Liver (tissue), 9 donors: ENCODE measurements around the gene AFP. TPM values are rescaled to one million over a fixed set of nuclear protein-coding genes. Genes with fewer than 3 reads are reported as not detected.

ENCODE experiments used
- DNase-seq: peaks from one replicate; pipeline ENCODE4 v3.0.0-alpha.2; 2017; ENCODE audit warnings: low spot score
- H3K27ac ChIP-seq, 2 donors: one replicate each; pipeline ENCODE4 v1.7.0; 2013; ENCODE audit warnings: inconsistent platforms in 2 of 2, low read length in 2 of 2, control low read depth in 1 of 2, low read depth in 1 of 2, mild to moderate bottlenecking in 1 of 2
- H3K27me3 ChIP-seq, 4 donors: one replicate each; pipeline versions ENCODE4 v1.6.1 to v1.7.0; 2013; ENCODE audit warnings: low read length in 3 of 4, inconsistent platforms in 1 of 4, mild to moderate bottlenecking in 1 of 4, moderate library complexity in 1 of 4; ENCODE audit not compliant: control insufficient read depth in 4 of 4, insufficient read depth in 4 of 4
- H3K36me3 ChIP-seq, 4 donors: one replicate each; pipeline versions ENCODE4 v1.6.1 to v1.7.0; 2013; ENCODE audit warnings: low read length in 3 of 4, mild to moderate bottlenecking in 3 of 4, low read depth in 1 of 4, moderate library complexity in 1 of 4; ENCODE audit not compliant: control insufficient read depth in 4 of 4, insufficient read depth in 3 of 4
- H3K4me1 ChIP-seq, 4 donors: one replicate each; pipeline versions ENCODE4 v1.6.1 to v1.7.0; 2013; ENCODE audit warnings: low read length in 3 of 4, mild to moderate bottlenecking in 3 of 4, moderate library complexity in 1 of 4; ENCODE audit not compliant: control insufficient read depth in 4 of 4, insufficient read depth in 4 of 4
- H3K4me3 ChIP-seq, 3 donors: one replicate each; pipeline versions ENCODE4 v1.6.1 to v1.7.0; 2013; ENCODE audit warnings: low read length in 3 of 3, control low read depth in 1 of 3, low read depth in 1 of 3, mild to moderate bottlenecking in 1 of 3
- H3K9ac ChIP-seq, 2 donors: one replicate each; pipeline ENCODE4 v1.7.0; 2013; ENCODE audit warnings: low read length in 2 of 2, mild to moderate bottlenecking in 2 of 2, moderate library complexity in 2 of 2, control low read depth in 1 of 2, low read depth in 1 of 2
- H3K9me3 ChIP-seq, 4 donors: one replicate each; pipeline versions ENCODE4 v1.6.1 to v1.7.0; 2013; ENCODE audit warnings: low read length in 3 of 4; ENCODE audit not compliant: control insufficient read depth in 4 of 4
- ATF3 ChIP-seq: IDR thresholded peaks from 2 replicates; pipeline ENCODE4 v1.6.1; 2016; ENCODE audit warnings: antibody characterized with exemption
- CTCF ChIP-seq: fragments of 150-350 bp; IDR thresholded peaks from 2 replicates; pipeline ENCODE4 v1.5.1; 2017; ENCODE audit warnings: improper control_type of control experiment, low read depth, low read length; ENCODE audit not compliant: missing input control
- EGR1 ChIP-seq, 2 donors: IDR thresholded peaks; 2 replicates each; pipeline ENCODE4 v1.6.1; 2016 to 2018; ENCODE audit warnings: antibody characterized with exemption in 2 of 2, low read depth in 2 of 2
- FOXA1 ChIP-seq: IDR thresholded peaks from 2 replicates; pipeline ENCODE4 v1.6.1; 2016; ENCODE audit warnings: antibody characterized with exemption
- FOXA2 ChIP-seq: IDR thresholded peaks from 2 replicates; pipeline ENCODE4 v1.6.1; 2016; ENCODE audit warnings: antibody characterized with exemption
- GABPA ChIP-seq, 2 donors: IDR thresholded peaks in 1 of 2; conservative IDR thresholded peaks in 1 of 2; 2 replicates each; pipeline ENCODE4 v1.6.1; 2016; ENCODE audit warnings: antibody characterized with exemption in 2 of 2, mild to moderate bottlenecking in 1 of 2, moderate library complexity in 1 of 2
- HNF4A ChIP-seq, 2 donors: conservative IDR thresholded peaks; 2 replicates each; pipeline ENCODE4 v1.6.1; 2016; ENCODE audit warnings: antibody characterized with exemption in 2 of 2, mild to moderate bottlenecking in 2 of 2
- HNF4G ChIP-seq: IDR thresholded peaks from 2 replicates; pipeline ENCODE4 v1.6.1; 2016; ENCODE audit warnings: antibody characterized with exemption
- JUND ChIP-seq, 2 donors: IDR thresholded peaks; 2 replicates each; pipeline ENCODE4 v1.6.1; 2016; ENCODE audit warnings: antibody characterized with exemption in 2 of 2
- MAX ChIP-seq: IDR thresholded peaks from 2 replicates; pipeline ENCODE4 v1.6.1; 2016; ENCODE audit warnings: antibody characterized with exemption
- NR2F2 ChIP-seq: IDR thresholded peaks from 2 replicates; pipeline ENCODE4 v1.6.1; 2016; ENCODE audit warnings: antibody characterized with exemption
- RAD21 ChIP-seq, 2 donors: IDR thresholded peaks; 2 replicates each; pipeline ENCODE4 v1.6.1; 2016; ENCODE audit warnings: antibody characterized with exemption in 2 of 2, mild to moderate bottlenecking in 2 of 2
- REST ChIP-seq: IDR thresholded peaks from 2 replicates; pipeline ENCODE4 v1.6.1; 2016; ENCODE audit warnings: antibody characterized with exemption, mild to moderate bottlenecking
- RXRA ChIP-seq, 2 donors: IDR thresholded peaks; 2 replicates each; pipeline ENCODE4 v1.6.1; 2017 to 2018; ENCODE audit warnings: antibody characterized with exemption in 2 of 2, mild to moderate bottlenecking in 1 of 2
- SP1 ChIP-seq: IDR thresholded peaks from 2 replicates; pipeline ENCODE4 v1.6.1; 2018; ENCODE audit warnings: antibody characterized with exemption, mild to moderate bottlenecking
- TAF1 ChIP-seq: conservative IDR thresholded peaks from 2 replicates; pipeline ENCODE4 v1.6.1; 2016; ENCODE audit warnings: antibody characterized with exemption, mild to moderate bottlenecking
- YY1 ChIP-seq: IDR thresholded peaks from 2 replicates; pipeline ENCODE4 v1.6.1; 2016; ENCODE audit warnings: antibody characterized with exemption, mild to moderate bottlenecking
- WGBS: extraction: QIAGEN DNeasy Blood & Tissue Kit; methylation state at CpG from one replicate; pipeline ENCODE4 v1.1.7; 2013; 5-methylcytosine and 5-hydroxymethylcytosine counted together
- polyA plus RNA-seq, 2 donors: library from polyadenylated mRNA; stranded (reverse) in 1 of 2; unstranded in 1 of 2; fragments of 200-250 nt in 1 of 2; fragments of >200 nt in 1 of 2; fragmentation: Nextera tagmentation in 1 of 2; extraction: Ambion mirVana in 1 of 2; gene quantifications; one replicate each; pipeline versions ENCODE4 v1.2.1 to v1.2.3, GENCODE V29; 2013 to 2015
- total RNA-seq, 2 donors: library from RNA; depleted of rRNA; stranded (reverse); fragments of >200 nt; gene quantifications; one replicate each; pipeline ENCODE4 v1.2.3, GENCODE V29; 2014
- TF ChIP-seq, protein P1 (sequence below): IDR thresholded peaks from 2 replicates; pipeline ENCODE4 v1.6.1; 2016; ENCODE audit warnings: antibody characterized with exemption
- donor health status: healthy.
- donor health status: healthy.
- donor health status: healthy.
- donor health status: healthy.
- donor health status: healthy.

Gene AFP
- total RNA-seq (1,000 to 10,000 TPM in 1 of 2 donors, 1 to 10 TPM in 1; 1.0 to 3,875 TPM), polyA plus RNA-seq (1 to 10 TPM; 2.2 to 9.1 TPM)

GRCh38 chr4:73435984-73436383 is at the start of gene AFP:
AFP (plus strand) TSS chr4:73436221; CDS start chr4:73436263, 42 bp downstream.
- no peak within 1 kb of the TSS for H3K27ac ChIP-seq
- no peak within 1 kb of the TSS for H3K9ac ChIP-seq
- H3K27me3 ChIP-seq = no peaks in the 10 kb centered on the region
- TF ChIP-seq HNF4G = no peak
- TF ChIP-seq RAD21 (IDR thresholded peaks at IDR 0.05) = no peak
- no peak for TF ChIP-seq RXRA (IDR thresholded peaks at IDR 0.05)
- TF ChIP-seq NR2F2 = no peak
- no peaks in the 10 kb centered on the region for H3K9me3 ChIP-seq
- no peak for DNase-seq
- no peaks in the 10 kb centered on the region for H3K36me3 ChIP-seq
- H3K4me1 ChIP-seq = peaks cover 2 to 24% (median 14%) of the 10 kb centered on the region in 4 donors
- WGBS = 93% methylated on average over 1 of the region's 1 CpG
- H3K4me3 ChIP-seq = no peak within 1 kb of the TSS

DNA sequence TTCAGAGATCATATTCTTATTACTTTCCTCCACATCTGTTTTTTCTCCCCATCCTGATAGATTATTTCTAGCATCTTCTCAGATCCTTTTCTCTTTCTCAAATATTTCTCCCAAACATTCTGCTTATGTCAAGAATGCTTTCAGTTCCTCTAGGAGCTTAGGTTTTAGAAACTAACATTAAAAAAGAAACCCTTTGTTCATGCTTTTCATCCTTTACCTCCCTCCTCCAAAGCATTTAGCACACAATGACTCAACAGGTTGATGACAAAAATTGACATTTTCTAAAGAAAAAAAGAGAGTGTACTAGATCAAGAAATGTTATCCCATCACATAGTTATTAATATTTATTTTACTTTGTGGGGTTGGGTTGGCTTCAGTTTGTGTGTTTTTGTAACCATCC is 48.5 kb upstream of the AFP start:
- Histone ChIP-seq H3K27ac (peak overlapping the region in 1 of 2 donors; percentile 67), H3K4me1 (peaks cover 1 to 56% (median 25%) of the 10 kb centered on the region in 4 donors), H3K36me3 (no peaks in the 10 kb centered on the region), H3K9ac (no peak overlapping the region), H3K9me3 (no peaks in the 10 kb centered on the region), H3K4me3 (no peak overlapping the region), H3K27me3 (no peaks in the 10 kb centered on the region)
- TF ChIP-seq FOXA2 = no peak
- no peak for TF ChIP-seq ATF3
- TF ChIP-seq TAF1 = no peak
- no peak for TF ChIP-seq SP1
- no peak for TF ChIP-seq JUND (IDR thresholded peaks at IDR 0.05)
- no peak for TF ChIP-seq GABPA (IDR thresholded peaks at IDR 0.05 in 1 of 2, conservative IDR thresholded peaks at IDR 0.05 in 1 of 2)
- TF ChIP-seq RXRA (IDR thresholded peaks at IDR 0.05) = no peak
- TF ChIP-seq HNF4A (conservative IDR thresholded peaks at IDR 0.05) = no peak
- DNase-seq = no peak

DNA sequence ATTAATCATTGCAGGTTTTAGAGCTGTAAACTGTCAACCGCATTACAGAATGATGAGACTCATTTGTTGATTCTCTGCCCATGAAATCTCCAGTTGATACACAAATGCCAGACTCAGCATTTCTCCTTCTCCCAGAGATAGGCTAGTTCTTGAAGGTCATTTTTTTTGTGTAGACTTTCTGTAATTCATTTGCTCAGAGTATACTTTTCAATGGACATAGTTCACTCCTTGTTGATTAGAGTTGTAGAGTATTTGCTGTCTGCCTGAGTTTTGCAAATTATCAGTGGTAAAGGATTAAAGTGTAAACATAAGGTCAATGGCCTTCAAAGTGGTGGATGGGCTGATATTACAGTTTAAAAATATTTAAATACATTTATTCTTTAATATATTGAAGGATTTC is 47.1 kb upstream of the AFP start:
- H3K27me3 ChIP-seq = no peaks in the 10 kb centered on the region
- H3K9me3 ChIP-seq = no peaks in the 10 kb centered on the region
- WGBS = 36% methylated on average over 1 of the region's 1 CpG
- no peak for DNase-seq
- H3K36me3 ChIP-seq = no peaks in the 10 kb centered on the region
- H3K4me3 ChIP-seq = no peak overlapping the region
- peaks cover 1 to 59% (median 24%) of the 10 kb centered on the region in 4 donors for H3K4me1 ChIP-seq
- peak; percentile 78 for TF ChIP-seq HNF4A (conservative IDR thresholded peaks at IDR 0.05)
- no peak for TF ChIP-seq NR2F2
- TF ChIP-seq, protein P1, sequence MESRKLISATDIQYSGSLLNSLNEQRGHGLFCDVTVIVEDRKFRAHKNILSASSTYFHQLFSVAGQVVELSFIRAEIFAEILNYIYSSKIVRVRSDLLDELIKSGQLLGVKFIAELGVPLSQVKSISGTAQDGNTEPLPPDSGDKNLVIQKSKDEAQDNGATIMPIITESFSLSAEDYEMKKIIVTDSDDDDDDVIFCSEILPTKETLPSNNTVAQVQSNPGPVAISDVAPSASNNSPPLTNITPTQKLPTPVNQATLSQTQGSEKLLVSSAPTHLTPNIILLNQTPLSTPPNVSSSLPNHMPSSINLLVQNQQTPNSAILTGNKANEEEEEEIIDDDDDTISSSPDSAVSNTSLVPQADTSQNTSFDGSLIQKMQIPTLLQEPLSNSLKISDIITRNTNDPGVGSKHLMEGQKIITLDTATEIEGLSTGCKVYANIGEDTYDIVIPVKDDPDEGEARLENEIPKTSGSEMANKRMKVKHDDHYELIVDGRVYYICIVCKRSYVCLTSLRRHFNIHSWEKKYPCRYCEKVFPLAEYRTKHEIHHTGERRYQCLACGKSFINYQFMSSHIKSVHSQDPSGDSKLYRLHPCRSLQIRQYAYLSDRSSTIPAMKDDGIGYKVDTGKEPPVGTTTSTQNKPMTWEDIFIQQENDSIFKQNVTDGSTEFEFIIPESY = peak; percentile 47
- no peak for TF ChIP-seq REST
- no peak for TF ChIP-seq FOXA1
- no peak for TF ChIP-seq GABPA (IDR thresholded peaks at IDR 0.05 in 1 of 2, conservative IDR thresholded peaks at IDR 0.05 in 1 of 2)
- peak; percentile 85 to 88 for TF ChIP-seq RXRA (IDR thresholded peaks at IDR 0.05)
- TF ChIP-seq MAX = peak; percentile 15
- TF ChIP-seq JUND (IDR thresholded peaks at IDR 0.05) = peak; percentile 22 to 26
- TF ChIP-seq RAD21 (IDR thresholded peaks at IDR 0.05) = peak; percentile 20 to 39
- TF ChIP-seq ATF3 = no peak
- TF ChIP-seq SP1 = peak; percentile 75
- TF ChIP-seq HNF4G = peak; percentile 63
- TF ChIP-seq EGR1 (IDR thresholded peaks at IDR 0.05; ENCODE audit: low read depth in 2 of 2) = no peak
- TF ChIP-seq CTCF = no peak
- TF ChIP-seq FOXA2 = peak; percentile 70
- TF ChIP-seq YY1 = peak; percentile 53
- peak; percentile 53 for TF ChIP-seq TAF1
- peak overlapping the region in 1 of 2 donors; percentile 50 for H3K9ac ChIP-seq
- peak overlapping the region in 1 of 2 donors; percentile 67 for H3K27ac ChIP-seq
